ENCODE data around the gene MCU. TPM values are rescaled to one million over a fixed set of nuclear protein-coding genes. Genes with fewer than 3 reads are reported as not detected.

Gene MCU
- total RNA-seq, 4 donors from 2014 or later, result 14.1 to 18.1 (median 15.8) TPM

GRCh38 chr10:72689660-72690059, 2.3 kb upstream of the MCU start:
- TF ChIP-seq CTCF (IDR thresholded peaks at IDR 0.05; ENCODE audit: low read depth), result no peak

GRCh38 chr10:72690071-72690755, 1.7 kb upstream of the MCU start:
- no peak for TF ChIP-seq CTCF (IDR thresholded peaks at IDR 0.05; ENCODE audit: low read depth)

GRCh38 chr10:72691470-72691862, 477 bp upstream of the MCU start:
- TF ChIP-seq CTCF (IDR thresholded peaks at IDR 0.05; ENCODE audit: low read depth), result no peak

DNA sequence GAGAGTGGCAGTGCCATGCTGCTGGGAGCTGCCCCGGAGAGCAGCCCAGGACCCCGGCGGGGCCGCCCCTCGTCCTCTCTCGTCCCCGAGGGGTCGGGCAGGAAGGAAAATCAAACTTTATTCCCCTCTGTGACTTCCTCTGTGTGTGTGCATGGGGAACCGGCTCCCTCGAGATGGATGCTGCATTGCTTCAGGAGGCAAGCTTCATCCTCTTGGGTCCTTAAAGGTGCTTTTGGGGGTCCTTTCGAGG, 726 bp downstream of the MCU start:
- no peak for TF ChIP-seq CTCF (IDR thresholded peaks at IDR 0.05; ENCODE audit: low read depth)

DNA sequence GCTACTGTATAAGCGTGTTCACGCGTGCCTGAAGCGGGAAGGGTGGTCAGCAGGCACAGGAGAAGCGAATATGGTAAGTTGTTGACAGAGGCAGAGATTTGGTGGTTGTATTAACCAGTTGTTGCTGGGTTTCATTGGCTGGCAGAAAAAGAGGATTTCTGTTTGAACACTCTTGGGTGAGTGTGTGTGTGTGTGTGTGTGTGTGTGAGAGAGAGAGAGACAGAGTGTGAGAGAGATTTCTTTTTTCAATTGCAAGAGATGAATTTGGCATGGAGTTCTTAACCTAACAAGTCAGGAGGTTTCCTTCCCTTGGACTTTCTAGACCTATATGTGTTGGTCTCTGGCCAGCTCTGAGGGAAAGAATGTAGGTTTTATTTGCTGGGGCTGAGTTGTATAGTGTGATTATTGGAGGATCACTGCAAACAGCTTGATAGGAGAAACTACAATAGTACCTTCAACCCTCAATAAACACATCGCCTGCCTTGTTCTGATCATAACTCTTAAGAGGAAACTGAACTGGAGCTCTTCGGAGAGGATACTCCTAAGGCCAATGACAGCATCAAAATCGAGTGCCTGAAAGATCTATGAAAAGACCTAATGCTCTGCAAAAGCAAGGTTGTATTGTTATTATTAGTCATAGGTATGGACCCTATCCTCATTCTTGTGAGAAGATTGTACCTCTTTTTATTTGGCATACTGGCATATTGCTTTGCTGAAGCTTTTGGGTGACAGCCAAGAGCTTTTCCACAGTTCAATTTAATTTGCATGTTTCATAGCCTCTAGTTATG, 1.2 kb downstream of the MCU start:
- no peak for TF ChIP-seq CTCF (IDR thresholded peaks at IDR 0.05; ENCODE audit: low read depth)

- no peak for TF ChIP-seq CTCF (IDR thresholded peaks at IDR 0.05; ENCODE audit: low read depth)
These were observed 2.8 kb downstream of the MCU start for GRCh38 chr10:72694476-72695369.

DNA sequence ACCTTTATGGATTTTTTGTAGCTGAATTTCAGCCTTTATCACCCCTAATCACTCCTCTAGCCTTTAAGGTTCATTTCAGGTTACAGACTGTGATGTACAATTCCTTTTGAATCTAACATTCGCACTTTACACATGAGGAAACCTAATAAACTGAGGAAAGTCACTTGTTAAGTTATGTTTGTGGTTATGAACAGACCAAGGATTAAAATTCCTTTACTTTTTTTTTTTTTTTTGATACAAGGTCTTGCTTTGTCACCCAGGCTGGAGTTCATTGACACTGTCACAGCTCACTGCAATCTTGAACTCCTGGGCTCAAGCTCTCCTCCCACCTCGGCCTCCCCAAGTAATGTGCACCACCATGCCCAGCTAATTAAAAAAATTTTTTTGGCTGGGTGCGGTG, 3.6 kb downstream of the MCU start:
- TF ChIP-seq CTCF (IDR thresholded peaks at IDR 0.05; ENCODE audit: low read depth), result no peak

Measured in subcutaneous adipose tissue (tissue), 4 donors.